DND-41 (cell line): ENCODE measurements around the gene IDH3A.

ENCODE experiments used
- CTCF ChIP-seq: IDR thresholded peaks from 2 replicates; pipeline ENCODE4 v1.5.1; 2012; ENCODE audit warnings: borderline replicate concordance, low read length, moderate library complexity, mild to moderate bottlenecking; ENCODE audit not compliant: poor library complexity, severe bottlenecking; ENCODE audit errors: extremely low read depth
- EZH2 ChIP-seq: IDR thresholded peaks from 3 replicates; pipeline ENCODE4 v1.6.1; 2012; ENCODE audit warnings: borderline replicate concordance, low read depth, mild to moderate bottlenecking, moderate library complexity, low read length, inconsistent platforms; ENCODE audit not compliant: severe bottlenecking

- TF ChIP-seq EZH2 (no peak), CTCF (no peak)
These were observed 19.3 kb upstream of the IDH3A start for GRCh38 chr15:78129751-78130287.
